ENCODE measurements around the gene TMEM101.

- TF ChIP-seq POLR2A (IDR thresholded peaks at IDR 0.05; ENCODE audit: low read depth, low read length) (no peak), POLR2AphosphoS5 (IDR thresholded peaks at IDR 0.05; ENCODE audit: low read depth, low read length) (no peak)
These were observed 1.9 kb downstream of the TMEM101 start for GRCh38 chr17:44012874-44013273.

Measured in GM12892 (cell line).